HepG2 (cell line): ENCODE results near the gene DYSF. TPM values are rescaled to one million over a fixed set of nuclear protein-coding genes. Genes with fewer than 3 reads are reported as not detected.
A peak's percentile ranks its signal among the peaks of the same experiment; 100 is the strongest.

Experiments used
- ATAC-seq: fragments of 200-7000 bp; cut with Tn5 transposase; 3 replicates; pipeline ENCODE4 v1.9.1; 2020; ENCODE audit warnings: mild to moderate bottlenecking, moderate library complexity
- BruUV-seq: library from RNA; stranded (reverse); fragments of 400-500 nt; replicated peaks from 2 replicates; lab custom pipeline; 2021; lab: Mats Ljungman, UMichigan
- CTCF ChIA-PET: fragments of 300-600 bp; formaldehyde crosslinking; extraction: SDS; loops from one replicate; lab custom pipeline; 2021; ENCODE audit warnings: low total read pairs, inconsistent platforms, low intra/inter-chr PET ratio; lab: Yijun Ruan, JAX
- POLR2A ChIA-PET: fragments of 350-600 bp; sonication (Branson Sonifier 250); formaldehyde crosslinking; loops from one replicate; lab custom pipeline; 2020; ENCODE audit warnings: antibody characterized with exemption, inconsistent platforms; lab: Yijun Ruan, JAX
- DNase-seq: peaks from one replicate; pipeline ENCODE4 v3.0.0-alpha.2; 2015; ENCODE audit warnings: low spot score
- FAIRE-seq: peaks from 3 replicates; lab custom pipeline; 2011; peaks lifted over from hg19 to GRCh38; lab: Jason Lieb, UNC
- H2AFZ ChIP-seq: one replicate; pipeline ENCODE4 v1.6.1; 2011; ENCODE audit warnings: low read length, inconsistent platforms
- H3K27ac ChIP-seq: fragments of 300-600 bp; 3 replicates; pipeline ENCODE4 v1.8.0; 2011; ENCODE audit warnings: mixed run types, mild to moderate bottlenecking, mixed read lengths, low read length, inconsistent platforms; ENCODE audit not compliant: insufficient read depth; ENCODE audit errors: extremely low read length
- H3K27me3 ChIP-seq, 2 experiments: fragments of 200-600 bp in 1 of 2; 2 replicates in 1 of 2; 3 replicates in 1 of 2; pipeline versions ENCODE4 v1.6.0 to v1.8.0; 2011; ENCODE audit warnings: low read length in 2 of 2, mild to moderate bottlenecking in 2 of 2, moderate library complexity in 2 of 2, inconsistent platforms in 1 of 2; ENCODE audit not compliant: insufficient read depth in 2 of 2, control insufficient read depth in 1 of 2
- H3K36me3 ChIP-seq, 2 experiments: fragments of 200-600 bp in 1 of 2; replicated peaks in 1 of 2; 2 replicates in 1 of 2; 3 replicates in 1 of 2; pipeline versions ENCODE4 v1.5.1 to v1.8.0; 2011; ENCODE audit warnings: low read length in 2 of 2, inconsistent platforms in 1 of 2; ENCODE audit not compliant: insufficient read depth in 2 of 2, control insufficient read depth in 1 of 2
- H3K4me1 ChIP-seq: 2 replicates; pipeline ENCODE4 v1.5.1; 2012; ENCODE audit warnings: low read length, inconsistent platforms; ENCODE audit not compliant: insufficient read depth
- H3K4me2 ChIP-seq: 2 replicates; pipeline ENCODE4 v1.6.0; 2011; ENCODE audit warnings: low read depth, low read length, inconsistent platforms
- H3K4me3 ChIP-seq, 3 experiments: fragments of 200-600 bp in 1 of 3; sonication (generic), shearing (Covaris generic) in 1 of 3; replicated peaks in 1 of 3; 2 replicates each; pipeline ENCODE4 v1.5.1; 2011 to 2016; ENCODE audit warnings: low read length in 3 of 3, inconsistent platforms in 2 of 3, low read depth in 2 of 3, mild to moderate bottlenecking in 2 of 3, control low read depth in 1 of 3, mixed read lengths in 1 of 3; ENCODE audit not compliant: insufficient read depth in 1 of 3
- H3K79me2 ChIP-seq: one replicate; pipeline ENCODE4 v1.6.1; 2011; ENCODE audit warnings: low read length, inconsistent platforms; ENCODE audit not compliant: insufficient read depth
- H3K9ac ChIP-seq: 2 replicates; pipeline ENCODE4 v1.6.0; 2011; ENCODE audit warnings: mild to moderate bottlenecking, low read depth, low read length, inconsistent platforms; ENCODE audit not compliant: insufficient read depth
- H3K9me3 ChIP-seq: 2 replicates; pipeline ENCODE4 v1.5.1; 2012; ENCODE audit warnings: mild to moderate bottlenecking, low read length
- H4K20me1 ChIP-seq: 2 replicates; pipeline ENCODE4 v1.6.0; 2011; ENCODE audit warnings: inconsistent platforms, mild to moderate bottlenecking, low read length, moderate library complexity; ENCODE audit not compliant: insufficient read depth
- BCL3 ChIP-seq: sonication (generic); formaldehyde crosslinking; IDR thresholded peaks from 2 replicates; pipeline ENCODE4 v1.5.1; 2020; ENCODE audit warnings: mild to moderate bottlenecking, missing genetic modification reagents, moderate library complexity
- CCAR2 ChIP-seq: fragments of 200-400 bp; formaldehyde crosslinking; optimal IDR thresholded peaks from 2 replicates; pipeline ENCODE3; 2018; ENCODE audit warnings: low read depth, mild to moderate bottlenecking, low read length, moderate library complexity
- EEA1 ChIP-seq: sonication (generic); formaldehyde crosslinking; IDR thresholded peaks from 2 replicates; pipeline ENCODE4 v1.5.1; 2020; ENCODE audit warnings: mild to moderate bottlenecking, missing genetic modification reagents, borderline replicate concordance
- FOSL2 ChIP-seq: sonication (generic); formaldehyde crosslinking; IDR thresholded peaks from 2 replicates; pipeline ENCODE4 v1.4.0; 2020; ENCODE audit warnings: missing genetic modification reagents
- ONECUT2 ChIP-seq: sonication (generic); formaldehyde crosslinking; IDR thresholded peaks from 2 replicates; pipeline ENCODE4 v1.4.0; 2020; ENCODE audit warnings: missing genetic modification reagents
- REXO4 ChIP-seq: sonication (generic); formaldehyde crosslinking; IDR thresholded peaks from 2 replicates; pipeline ENCODE4 v1.8.0; 2022; ENCODE audit warnings: missing genetic modification reagents, mild to moderate bottlenecking, borderline replicate concordance
- RFX5 ChIP-seq: IDR thresholded peaks from 2 replicates; pipeline ENCODE4 v1.6.1; 2011; ENCODE audit warnings: low read depth, low read length, improper control_type of control experiment
- SMAD1 ChIP-seq: sonication (generic); formaldehyde crosslinking; IDR thresholded peaks from 2 replicates; pipeline ENCODE4 v1.4.0; 2020; ENCODE audit warnings: missing genetic modification reagents, low read depth, mild to moderate bottlenecking, borderline replicate concordance
- SNRNP70 ChIP-seq: fragments of 200-400 bp; formaldehyde crosslinking; IDR thresholded peaks from 2 replicates; pipeline ENCODE4 v1.6.1; 2017; ENCODE audit warnings: mild to moderate bottlenecking, low read depth, low read length, moderate library complexity
- TEF ChIP-seq: sonication (generic); formaldehyde crosslinking; IDR thresholded peaks from 2 replicates; pipeline ENCODE4 v1.5.0; 2020; ENCODE audit warnings: missing genetic modification reagents
- ZBTB25 ChIP-seq: IDR thresholded peaks from 2 replicates; pipeline ENCODE4 v1.6.1; 2018; ENCODE audit warnings: missing genetic modification reagents
- ZNF225 ChIP-seq: sonication (generic); formaldehyde crosslinking; IDR thresholded peaks from 2 replicates; pipeline ENCODE4 v1.4.0; 2020; ENCODE audit warnings: mild to moderate bottlenecking, missing genetic modification reagents
- ZNF589 ChIP-seq: sonication (generic); formaldehyde crosslinking; conservative IDR thresholded peaks from 2 replicates; pipeline ENCODE4 v1.8.0; 2022; ENCODE audit warnings: mild to moderate bottlenecking, moderate library complexity, missing genetic modification reagents
- ZNF781 ChIP-seq: sonication (generic); formaldehyde crosslinking; IDR thresholded peaks from 2 replicates; pipeline ENCODE4 v1.5.1; 2020; ENCODE audit warnings: borderline replicate concordance, mild to moderate bottlenecking, missing genetic modification reagents; ENCODE audit errors: not compliant biosample characterization
- ZSCAN12 ChIP-seq: sonication (generic); formaldehyde crosslinking; IDR thresholded peaks from 2 replicates; pipeline ENCODE4 v1.9.0; 2021; ENCODE audit warnings: mild to moderate bottlenecking, missing genetic modification reagents
- WGBS: methylation state at CpG from one replicate; pipeline ENCODE4 v1.1.6; 2017; ENCODE audit warnings: low lambda C conversion rate; 5-methylcytosine and 5-hydroxymethylcytosine counted together
- in situ Hi-C: cut with HindIII; loops from 2 replicates; pipeline ENCODE4 v1.10.0; 2017; ENCODE audit warnings: low pct_unique_long_range_greater_than_20kb; ENCODE audit not compliant: extremely low pct_ligation_motif_present
- intact Hi-C: fragments of 100-400 bp; cut with micrococcal nuclease; formaldehyde crosslinking; loops from one replicate; pipeline ENCODE4 v1.10.0; 2022; ENCODE audit not compliant: unreplicated experiment
- polyA plus RNA-seq, 8 experiments: library from polyadenylated mRNA; depleted of rRNA in 3 of 8; stranded (reverse) in 7 of 8; unstranded in 1 of 8; fragments of >200 nt; fragmentation: Illumina TruSeq in 4 of 8; extraction: Trizol in 4 of 8; gene quantifications; 2 replicates each; pipeline versions ENCODE4 v1.2.1 to v1.2.3, GENCODE V29; 2011 to 2016; ENCODE audit warnings: low read depth in 4 of 8, missing spikeins in 1 of 8, mixed read lengths in 1 of 8; ENCODE audit not compliant: insufficient read depth in 1 of 8
- total RNA-seq, 5 experiments: library from RNA; depleted of rRNA; stranded (reverse); fragments of >200 nt; fragmentation: Illumina TruSeq; extraction: Trizol; gene quantifications; 2 replicates each; pipeline ENCODE4 v1.2.3, GENCODE V29; 2016; ENCODE audit warnings: low read depth in 1 of 5

The DYSF gene
- total and polyA plus RNA-seq, 2 of the 13 experiments (the other 11 are each of a cell fraction or from before 2014, with no cell fraction given): 0.15 to 2.4 TPM

GRCh38 chr2:71494523-71495155 is 41.3 kb downstream of the DYSF start:
- no peak for ATAC-seq
- Histone ChIP-seq H2AFZ (no peak overlapping the region), H4K20me1 (no peaks in the 10 kb centered on the region), H3K4me3 (no peak overlapping the region), H3K27ac (no peak overlapping the region), H3K4me1 (no peaks in the 10 kb centered on the region), H3K9me3 (no peaks in the 10 kb centered on the region), H3K79me2 (no peaks in the 10 kb centered on the region), H3K4me2 (no peak overlapping the region), H3K9ac (no peak overlapping the region), H3K36me3 (no peaks in the 10 kb centered on the region), H3K27me3 (peaks cover 3 to 5% of the 10 kb centered on the region in 2 experiments; a peak in 3 of 5 replicates)
- TF ChIP-seq CCAR2 (no peak), SMAD1 (no peak), SNRNP70 (no peak), ZNF589 (CRISPR knock-in tag) (no peak), EEA1 (CRISPR knock-in tag) (no peak), FOSL2 (CRISPR knock-in tag) (peak; percentile 18; the same call in 1 of the 2 replicates), ONECUT2 (CRISPR knock-in tag) (no peak)
- BruUV-seq: no TSS peak
- WGBS: 33% methylated on average over 1 of the region's 1 CpG
- intact Hi-C loops (no loop called here), in situ Hi-C loops (no loop called here)
- no peak for DNase-seq
- ChIA-PET POLR2A (no interaction called here), CTCF (no interaction called here)
- no peak for FAIRE-seq

- 15% methylated on average over 9 of the region's 9 CpGs for WGBS
- no peak overlapping the region for H3K4me2 ChIP-seq
- POLR2A ChIA-PET: interaction anchor here (0.6 kb wide), 1 partner anchor 370 kb away, joined by 5 read pairs; no protein-coding TSS in a partner anchor
- no peak overlapping the region for H3K4me3 ChIP-seq
- FAIRE-seq (no peak), DNase-seq (no peak), ATAC-seq (peak; percentile 55)
- CTCF ChIA-PET: no interaction called here
- no peak overlapping the region for H2AFZ ChIP-seq
- H3K9me3 ChIP-seq: no peaks in the 10 kb centered on the region
- no peaks in the 10 kb centered on the region for H3K79me2 ChIP-seq
- H3K27me3 ChIP-seq: peaks cover 5 to 6% of the 10 kb centered on the region in 2 experiments; a peak in 3 of 5 replicates
- no peaks in the 10 kb centered on the region for H4K20me1 ChIP-seq
- no peaks in the 10 kb centered on the region for H3K4me1 ChIP-seq
- intact Hi-C loops: no loop called here
- no peaks in the 10 kb centered on the region for H3K36me3 ChIP-seq
- H3K9ac ChIP-seq: no peak overlapping the region
- H3K27ac ChIP-seq: no peak overlapping the region
- in situ Hi-C loops: no loop called here
- no TSS peak for BruUV-seq
- TF ChIP-seq ZSCAN12 (CRISPR knock-in tag): no peak
- TF ChIP-seq BCL3 (CRISPR knock-in tag): no peak
- TF ChIP-seq ZBTB25 (CRISPR knock-in tag): no peak
- no peak for TF ChIP-seq RFX5
- no peak for TF ChIP-seq ZNF225 (CRISPR knock-in tag)
- no peak for TF ChIP-seq ZNF781 (CRISPR knock-in tag)
- no peak for TF ChIP-seq TEF (CRISPR knock-in tag)
- no peak for TF ChIP-seq REXO4 (CRISPR knock-in tag)
Observed at GRCh38 chr2:71496156-71496770, 42.9 kb downstream of the DYSF start.
